ENCODE results near the gene SH3D19.

The SH3D19 gene

GRCh38 chr4:151227731-151228130, 97.7 kb downstream of the SH3D19 start:
- DNase-seq: no peak

GRCh38 chr4:151227172-151227571, 98.2 kb downstream of the SH3D19 start:
- no peak for DNase-seq

GRCh38 chr4:151226004-151226932, 99.1 kb downstream of the SH3D19 start:
- no peak for DNase-seq

GRCh38 chr4:151223465-151223864, 101.9 kb downstream of the SH3D19 start:
- no peak for DNase-seq

- DNase-seq: no peak
Observed at GRCh38 chr4:151219948-151220347, 105.5 kb downstream of the SH3D19 start.

DNA sequence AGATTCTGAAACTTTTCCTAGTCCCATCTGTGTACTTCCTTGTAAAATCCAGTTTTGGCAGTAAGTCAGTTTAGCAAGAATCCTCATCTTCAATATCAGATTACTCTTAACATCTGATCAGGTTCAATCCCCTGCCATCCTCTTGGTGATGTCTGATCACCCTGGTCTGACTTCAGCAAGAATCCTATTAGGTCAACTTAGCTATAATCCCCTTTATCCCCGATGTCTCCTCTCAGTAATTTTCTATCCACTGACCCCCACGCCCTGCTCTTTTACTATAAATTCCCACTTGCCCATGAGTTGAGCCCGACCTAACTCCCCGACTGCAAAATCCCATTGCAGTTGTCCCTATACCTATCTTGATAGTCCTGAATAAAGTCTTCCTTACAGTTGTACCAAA, 106.3 kb downstream of the SH3D19 start:
- no peak for DNase-seq

DNA sequence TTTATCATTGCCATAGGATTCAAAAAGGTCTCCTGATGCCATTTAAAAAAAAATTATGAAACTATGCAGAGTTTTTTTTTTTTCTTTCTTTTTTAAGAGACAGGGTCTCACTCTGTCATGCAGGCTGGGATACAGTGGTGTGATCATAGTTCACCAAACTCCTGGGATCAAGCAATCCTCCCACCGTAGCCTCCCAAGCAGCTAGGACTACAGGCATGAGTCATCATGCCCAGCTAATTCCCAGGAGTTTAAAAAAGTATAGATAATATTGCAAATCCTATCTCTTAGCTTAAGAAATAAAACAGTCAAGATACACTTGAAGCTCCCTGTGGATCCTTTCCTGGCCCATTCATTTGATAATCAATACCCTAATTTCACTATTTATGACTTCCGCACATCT, 107.1 kb downstream of the SH3D19 start:
- no peak for DNase-seq

DNA sequence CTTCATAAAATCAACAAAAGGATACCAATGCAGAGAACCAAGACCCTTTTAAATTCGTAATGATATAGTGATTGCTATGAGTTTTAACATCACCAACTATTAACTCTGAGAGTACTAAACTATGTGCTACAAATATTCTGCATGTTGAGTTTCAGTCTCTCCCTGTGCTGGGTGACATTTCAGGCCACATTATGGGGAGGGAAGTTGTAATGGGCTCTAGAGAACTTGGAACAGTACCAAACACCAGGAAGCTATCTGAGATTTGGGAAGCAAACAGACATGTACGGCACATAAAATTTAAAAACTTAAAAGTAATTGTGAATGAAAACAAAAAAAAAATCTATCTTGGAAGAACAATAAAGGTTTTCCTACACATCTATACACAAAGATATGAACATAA, 108.1 kb downstream of the SH3D19 start:
- no peak for DNase-seq

- no peak for DNase-seq
Observed at GRCh38 chr4:151215295-151215694, 110.1 kb downstream of the SH3D19 start.

- no peak for DNase-seq
Observed at GRCh38 chr4:151207868-151208267, 117.5 kb downstream of the SH3D19 start.

GRCh38 chr4:151207186-151207585, 118.2 kb downstream of the SH3D19 start:
- DNase-seq: no peak

- DNase-seq: no peak
Observed at GRCh38 chr4:151206241-151207005, 119.0 kb downstream of the SH3D19 start.

GRCh38 chr4:151205722-151206121, 119.7 kb downstream of the SH3D19 start:
- DNase-seq: no peak

DNA sequence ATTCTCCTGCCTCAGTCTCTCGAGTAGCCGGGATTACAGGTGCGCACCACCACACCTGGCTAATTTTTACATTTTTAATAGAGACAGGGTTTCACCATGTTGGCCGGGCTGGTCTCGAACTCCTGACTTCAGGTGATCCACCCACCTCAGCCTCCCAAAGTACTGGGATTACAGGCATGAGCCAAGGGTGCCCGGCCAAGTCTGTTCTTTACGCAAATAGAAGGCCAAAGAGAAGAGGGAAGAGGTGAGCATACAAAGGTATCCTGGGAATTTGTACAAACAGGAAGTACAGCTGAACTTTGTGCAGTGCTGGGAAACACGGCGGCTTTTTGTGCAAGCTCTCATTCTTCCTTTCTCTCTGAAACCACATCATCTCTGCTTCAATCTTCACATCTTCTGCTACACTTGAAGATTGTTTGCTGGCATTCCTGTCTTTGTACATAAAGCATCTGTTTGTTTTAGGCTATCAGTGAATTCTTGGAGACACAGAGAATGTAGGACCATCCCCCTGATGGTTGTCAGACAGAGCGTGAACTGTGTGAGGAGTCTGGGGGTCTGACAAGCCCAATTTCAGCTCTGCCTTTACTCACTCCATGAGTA, 120.4 kb downstream of the SH3D19 start:
- no peak for DNase-seq

GRCh38 chr4:151202851-151203455, 122.5 kb downstream of the SH3D19 start:
- DNase-seq: no peak

GRCh38 chr4:151202381-151202780, 123.0 kb downstream of the SH3D19 start:
- no peak for DNase-seq

DNA sequence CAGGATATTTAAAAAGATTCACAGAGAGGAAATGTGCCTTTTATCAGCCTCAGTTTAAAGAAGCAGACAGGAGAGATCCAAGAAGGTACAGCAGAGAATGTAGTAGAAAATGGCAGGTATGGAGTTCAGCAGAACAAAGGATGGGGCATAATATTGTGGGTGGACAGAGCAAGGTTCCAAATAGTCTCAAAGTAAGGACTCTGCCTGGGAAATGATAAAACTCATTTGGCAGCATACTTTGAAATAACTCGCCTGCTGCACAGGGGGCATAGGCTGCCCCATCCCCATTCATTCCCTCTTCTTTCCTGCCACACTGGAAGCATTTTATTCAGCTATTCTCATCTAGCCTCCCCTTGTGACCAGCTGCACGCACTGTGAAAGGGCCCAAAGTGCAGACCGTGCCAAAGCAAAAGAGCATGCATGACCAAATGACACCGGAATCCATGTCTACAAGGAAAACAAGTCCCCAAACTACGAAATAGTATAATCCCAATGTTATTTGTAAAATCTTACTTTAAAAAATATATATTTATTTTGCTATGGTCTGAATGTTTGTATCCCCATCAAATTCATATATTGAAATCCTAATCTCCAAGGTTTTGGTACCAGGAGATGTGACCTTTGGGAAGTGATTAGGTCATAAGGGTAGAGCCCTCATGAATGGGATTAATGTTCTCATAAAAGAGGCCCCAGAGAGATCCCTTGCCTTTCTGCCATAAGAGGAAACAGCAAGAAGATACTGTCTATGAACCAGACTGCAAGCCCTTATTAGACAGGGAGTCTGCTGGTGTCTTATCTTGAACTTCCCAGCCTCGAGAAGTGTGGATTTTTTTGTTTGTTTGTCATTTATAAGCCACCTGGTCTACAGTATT, 125.8 kb downstream of the SH3D19 start:
- DNase-seq: no peak

DNA sequence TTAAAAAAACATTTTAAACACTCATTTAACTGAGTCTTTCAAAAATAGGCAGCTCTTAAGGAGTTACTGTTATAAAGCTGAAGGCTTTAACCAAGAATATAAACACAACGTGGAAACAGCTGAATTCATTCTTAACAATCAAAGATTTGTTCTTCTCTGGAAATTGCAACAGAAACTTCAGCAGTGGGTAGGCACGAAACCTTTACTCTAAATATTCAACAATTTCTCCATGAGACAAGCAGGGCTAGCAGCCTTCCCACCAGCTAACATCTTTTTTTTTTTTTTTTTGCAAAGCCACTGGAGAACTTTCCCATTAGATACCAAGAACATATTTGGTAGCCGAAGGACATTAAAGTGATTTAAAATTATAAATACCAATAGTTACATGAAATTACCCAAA, 126.7 kb downstream of the SH3D19 start:
- no peak for DNase-seq

- no peak for DNase-seq
Observed at GRCh38 chr4:151197247-151197646, 128.2 kb downstream of the SH3D19 start.

DNA sequence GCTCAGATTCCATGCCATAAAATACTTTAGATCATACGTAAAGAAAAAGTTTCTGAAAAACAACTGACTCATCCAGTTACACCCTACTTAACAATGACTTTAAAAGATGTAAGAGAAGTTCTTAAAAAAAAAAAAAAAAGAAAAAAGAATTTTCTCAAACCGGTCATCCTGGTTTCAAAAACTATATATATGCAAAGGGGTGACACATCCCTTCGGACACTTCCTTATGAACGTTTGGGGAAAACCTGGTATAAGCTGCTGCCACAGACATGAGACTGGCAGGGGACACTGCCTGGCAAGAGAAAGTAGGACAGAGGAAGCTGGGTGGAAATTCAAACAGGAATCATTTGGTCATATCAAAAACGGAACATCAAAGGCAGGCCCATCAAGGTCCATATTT, 129.6 kb downstream of the SH3D19 start:
- DNase-seq: no peak

DNA sequence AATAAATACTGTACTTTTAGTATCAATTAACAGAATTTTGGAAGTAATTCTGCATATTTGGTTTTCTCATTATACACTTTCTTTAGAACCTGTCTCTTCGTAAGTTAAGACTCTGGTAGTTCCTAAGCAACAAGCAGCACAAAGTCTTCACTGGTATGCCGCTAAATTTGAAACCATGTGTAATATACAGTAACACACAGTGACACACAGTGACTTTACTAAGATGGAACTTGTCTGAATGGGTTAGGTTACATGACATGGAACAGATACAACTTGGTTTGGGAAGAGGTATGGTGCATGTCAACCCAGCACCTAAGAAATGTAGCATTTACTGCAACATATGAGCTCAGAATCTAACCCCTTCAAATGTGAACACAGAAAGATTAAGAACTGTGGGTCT, 132.0 kb downstream of the SH3D19 start:
- no peak for DNase-seq

- no peak for DNase-seq
Observed at GRCh38 chr4:151192556-151193235, 132.7 kb downstream of the SH3D19 start.

All from retina (tissue), 1 donor.